ENCODE results near the gene PLEKHM2. TPM values are rescaled to one million over a fixed set of nuclear protein-coding genes. Genes with fewer than 3 reads are reported as not detected.

The PLEKHM2 gene
- total RNA-seq, 1 donor from 2014 or later = 90.9 TPM

GRCh38 chr1:15726508-15726907, 42.4 kb downstream of the PLEKHM2 start:
- intact Hi-C loops (cut with DNase I) = no loop called here
- H3K27me3 ChIP-seq = no peaks in the 10 kb centered on the region
- ATAC-seq = no peak
- H3K4me3 ChIP-seq = no peak overlapping the region
- DNase-seq = no peak
- TF ChIP-seq CTCF (IDR thresholded peaks at IDR 0.05) = no peak
- H3K27ac ChIP-seq = no peak overlapping the region
- no peaks in the 10 kb centered on the region for H3K9me3 ChIP-seq
- H3K4me1 ChIP-seq = no peaks in the 10 kb centered on the region
- peaks cover 91% of the 10 kb centered on the region for H3K36me3 ChIP-seq

GRCh38 chr1:15727021-15727420, 42.9 kb downstream of the PLEKHM2 start:
- no peaks in the 10 kb centered on the region for H3K4me1 ChIP-seq
- H3K27me3 ChIP-seq = no peaks in the 10 kb centered on the region
- no peak overlapping the region for H3K4me3 ChIP-seq
- peaks cover 92% of the 10 kb centered on the region for H3K36me3 ChIP-seq
- DNase-seq (no peak), ATAC-seq (no peak)
- H3K9me3 ChIP-seq = no peaks in the 10 kb centered on the region
- intact Hi-C loops (cut with DNase I) = no loop called here
- H3K27ac ChIP-seq = no peak overlapping the region
- TF ChIP-seq CTCF (IDR thresholded peaks at IDR 0.05) = no peak

GRCh38 chr1:15727424-15727823, 43.3 kb downstream of the PLEKHM2 start:
- no peak for ATAC-seq
- no peak for DNase-seq
- Histone ChIP-seq H3K27me3 (no peaks in the 10 kb centered on the region), H3K9me3 (no peaks in the 10 kb centered on the region), H3K27ac (no peak overlapping the region), H3K36me3 (peaks cover 92% of the 10 kb centered on the region), H3K4me1 (no peaks in the 10 kb centered on the region), H3K4me3 (no peak overlapping the region)
- TF ChIP-seq CTCF (IDR thresholded peaks at IDR 0.05) = no peak
- intact Hi-C loops (cut with DNase I) = no loop called here

- intact Hi-C loops (cut with DNase I) = no loop called here
- no peak overlapping the region for H3K4me3 ChIP-seq
- H3K27me3 ChIP-seq = no peaks in the 10 kb centered on the region
- DNase-seq = no peak
- TF ChIP-seq CTCF (IDR thresholded peaks at IDR 0.05) = no peak
- no peaks in the 10 kb centered on the region for H3K4me1 ChIP-seq
- no peak overlapping the region for H3K27ac ChIP-seq
- H3K36me3 ChIP-seq = peaks cover 92% of the 10 kb centered on the region
- H3K9me3 ChIP-seq = no peaks in the 10 kb centered on the region
- no peak for ATAC-seq
Measured at GRCh38 chr1:15727866-15728534, 43.9 kb downstream of the PLEKHM2 start.

- no peak for DNase-seq
- intact Hi-C loops (cut with DNase I) = no loop called here
- Histone ChIP-seq H3K9me3 (no peaks in the 10 kb centered on the region), H3K4me3 (no peak overlapping the region), H3K27me3 (no peaks in the 10 kb centered on the region), H3K36me3 (peaks cover 95% of the 10 kb centered on the region), H3K27ac (no peak overlapping the region), H3K4me1 (no peaks in the 10 kb centered on the region)
- no peak for ATAC-seq
- TF ChIP-seq CTCF (IDR thresholded peaks at IDR 0.05) = no peak
Measured at GRCh38 chr1:15728937-15729657, 45.0 kb downstream of the PLEKHM2 start.

Measured in upper lobe of right lung (tissue), 1 donor.